Cardiac muscle cell (in vitro differentiated cells and primary cell): ENCODE measurements around the gene THUMPD3. TPM values are rescaled to one million over a fixed set of nuclear protein-coding genes. Genes with fewer than 3 reads are reported as not detected.

Experiments used
- DNase-seq, 2 donors: peaks; one replicate each; pipeline versions ENCODE4 v3.0.0 to v3.0.0-alpha.2; 2010 to 2017; ENCODE audit warnings: low read depth in 1 of 2, low spot score in 1 of 2
- H3K27ac ChIP-seq: fragments of 200-600 bp; sonication (generic); 2 replicates; pipeline ENCODE4 v1.5.1; 2016
- H3K27me3 ChIP-seq: fragments of 200-600 bp; sonication (generic); 2 replicates; pipeline ENCODE4 v1.6.0; 2016; ENCODE audit warnings: control low read depth
- H3K36me3 ChIP-seq: fragments of 200-600 bp; sonication (generic); 2 replicates; pipeline ENCODE4 v1.5.1; 2016; ENCODE audit warnings: control low read depth
- H3K4me1 ChIP-seq: fragments of 200-600 bp; sonication (generic); 2 replicates; pipeline ENCODE4 v1.8.1; 2017; ENCODE audit warnings: low read depth, mild to moderate bottlenecking, mixed run types
- H3K4me3 ChIP-seq: fragments of 200-600 bp; sonication (generic); 2 replicates; pipeline ENCODE4 v1.5.1; 2016; ENCODE audit warnings: mild to moderate bottlenecking
- H3K9me3 ChIP-seq: fragments of 200-600 bp; sonication (generic); 2 replicates; pipeline ENCODE4 v1.5.1; 2017; ENCODE audit warnings: low read depth, mild to moderate bottlenecking, control low read depth
- polyA plus RNA-seq: library from polyadenylated mRNA; unstranded; fragments of >200 nt; fragmentation: Nextera tagmentation; extraction: Ambion mirVana; gene quantifications from 2 replicates; pipeline ENCODE4 v1.2.1, GENCODE V29; 2016
- total RNA-seq: library from RNA; depleted of rRNA; stranded (reverse); fragments of >200 nt; gene quantifications from 2 replicates; pipeline ENCODE4 v1.2.3, GENCODE V29; 2016
- TF ChIP-seq, protein P1 (sequence below): IDR thresholded peaks from 2 replicates; pipeline ENCODE4 v1.5.1; 2012; ENCODE audit warnings: low read depth, mild to moderate bottlenecking, low read length

Gene THUMPD3
- total and polyA plus RNA-seq, 2 experiments from 2014 or later = 24.5 to 33.6 TPM

GRCh38 chr3:9403463-9403862 lies 40.6 kb downstream of the THUMPD3 start:
- H3K4me3 ChIP-seq = no peak overlapping the region
- H3K4me1 ChIP-seq = peaks cover 56% of the 10 kb centered on the region

DNA sequence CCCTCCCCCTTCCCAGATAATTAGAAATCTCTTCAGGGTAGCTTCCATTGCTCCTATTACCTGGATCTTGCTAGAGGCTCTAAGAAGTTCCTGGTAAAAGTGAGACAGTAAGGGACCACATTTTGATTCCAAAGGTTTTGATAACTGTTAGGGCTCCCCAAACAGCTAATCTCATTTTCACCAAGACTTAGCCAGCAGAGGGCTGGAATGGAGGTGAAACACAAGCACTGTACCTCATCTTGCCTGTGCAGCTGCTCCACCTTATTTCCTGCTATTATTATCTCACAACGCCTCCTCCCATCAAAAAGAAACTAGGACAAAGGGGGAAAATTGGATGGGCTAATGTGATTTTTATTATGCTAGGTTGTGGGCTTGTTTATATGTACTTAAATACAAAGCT lies 41.8 kb downstream of the THUMPD3 start:
- no peaks in the 10 kb centered on the region for H3K9me3 ChIP-seq
- H3K4me3 ChIP-seq = no peak overlapping the region
- TF ChIP-seq, protein P1, sequence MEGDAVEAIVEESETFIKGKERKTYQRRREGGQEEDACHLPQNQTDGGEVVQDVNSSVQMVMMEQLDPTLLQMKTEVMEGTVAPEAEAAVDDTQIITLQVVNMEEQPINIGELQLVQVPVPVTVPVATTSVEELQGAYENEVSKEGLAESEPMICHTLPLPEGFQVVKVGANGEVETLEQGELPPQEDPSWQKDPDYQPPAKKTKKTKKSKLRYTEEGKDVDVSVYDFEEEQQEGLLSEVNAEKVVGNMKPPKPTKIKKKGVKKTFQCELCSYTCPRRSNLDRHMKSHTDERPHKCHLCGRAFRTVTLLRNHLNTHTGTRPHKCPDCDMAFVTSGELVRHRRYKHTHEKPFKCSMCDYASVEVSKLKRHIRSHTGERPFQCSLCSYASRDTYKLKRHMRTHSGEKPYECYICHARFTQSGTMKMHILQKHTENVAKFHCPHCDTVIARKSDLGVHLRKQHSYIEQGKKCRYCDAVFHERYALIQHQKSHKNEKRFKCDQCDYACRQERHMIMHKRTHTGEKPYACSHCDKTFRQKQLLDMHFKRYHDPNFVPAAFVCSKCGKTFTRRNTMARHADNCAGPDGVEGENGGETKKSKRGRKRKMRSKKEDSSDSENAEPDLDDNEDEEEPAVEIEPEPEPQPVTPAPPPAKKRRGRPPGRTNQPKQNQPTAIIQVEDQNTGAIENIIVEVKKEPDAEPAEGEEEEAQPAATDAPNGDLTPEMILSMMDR = no peak
- peak overlapping the region; percentile 31 for H3K27ac ChIP-seq
- H3K27me3 ChIP-seq = no peaks in the 10 kb centered on the region
- DNase-seq = peak in 1 of 2 donors; percentile 14
- H3K36me3 ChIP-seq = no peaks in the 10 kb centered on the region
- H3K4me1 ChIP-seq = peaks cover 56% of the 10 kb centered on the region

More at GRCh38 chr3:9403463-9403862, 40.6 kb downstream of the THUMPD3 start:
- TF ChIP-seq, protein P1 = no peak
- Histone ChIP-seq H3K27me3 (no peaks in the 10 kb centered on the region), H3K27ac (peak overlapping the region; percentile 99), H3K9me3 (no peaks in the 10 kb centered on the region), H3K36me3 (no peaks in the 10 kb centered on the region)
- no peak for DNase-seq

DNA sequence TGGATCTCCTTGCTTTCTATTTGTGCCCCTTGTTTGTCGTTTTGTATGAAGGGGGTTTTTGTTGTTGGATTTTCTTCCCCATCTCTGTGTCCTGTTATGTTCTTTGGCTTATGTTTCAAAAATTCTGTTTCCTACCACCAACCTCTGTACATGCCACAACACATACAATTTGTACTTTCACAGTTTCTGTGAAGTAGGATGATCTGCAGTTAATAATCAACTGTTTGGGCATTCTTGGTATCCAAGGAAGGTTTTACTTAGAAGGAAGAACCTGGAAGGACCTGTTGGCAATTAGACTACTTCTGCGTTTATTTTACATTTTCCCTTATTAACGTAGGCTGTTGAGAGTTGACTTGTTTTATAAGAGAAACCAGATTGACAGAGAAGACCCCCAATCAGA lies 42.9 kb downstream of the THUMPD3 start:
- Histone ChIP-seq H3K36me3 (no peaks in the 10 kb centered on the region), H3K4me1 (peaks cover 47% of the 10 kb centered on the region), H3K27me3 (no peaks in the 10 kb centered on the region), H3K9me3 (no peaks in the 10 kb centered on the region), H3K4me3 (no peak overlapping the region), H3K27ac (no peak overlapping the region)
- TF ChIP-seq, protein P1 = no peak
- DNase-seq = no peak

DNA sequence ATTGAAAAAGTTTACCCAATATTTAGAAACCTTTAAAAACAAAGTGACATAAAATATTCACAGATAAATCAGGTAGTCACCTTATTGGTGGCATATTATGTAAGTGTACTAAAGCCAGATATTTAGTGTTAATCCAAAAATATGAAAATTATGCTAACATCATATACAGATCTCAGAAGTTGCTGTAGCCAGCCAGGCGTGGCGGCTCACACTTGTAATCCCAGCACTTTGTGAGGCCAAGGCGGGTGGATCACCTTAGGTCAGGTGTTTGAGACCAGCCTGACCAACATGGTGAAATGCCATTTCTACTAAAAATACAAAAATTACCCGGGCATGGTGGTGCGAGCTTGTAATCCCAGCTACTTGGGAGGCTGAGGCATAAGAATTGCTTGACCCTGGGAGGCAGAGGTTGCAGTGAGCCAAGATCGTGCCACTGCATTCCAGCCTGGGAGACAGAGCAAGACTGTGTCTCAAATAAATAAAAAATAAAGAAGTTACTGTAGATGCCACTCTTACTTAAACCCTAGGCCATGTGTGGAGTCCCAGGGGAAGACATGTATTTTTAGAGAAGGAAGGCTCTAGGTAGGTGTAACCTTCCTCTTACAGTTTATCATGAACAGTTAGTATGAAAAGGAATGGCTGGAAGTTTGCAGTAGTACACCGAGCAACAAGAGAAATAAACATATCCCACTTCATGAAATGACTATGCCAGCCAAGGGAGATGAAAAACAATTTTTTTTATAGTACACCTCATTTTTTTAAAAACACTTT lies 44.2 kb downstream of the THUMPD3 start:
- Histone ChIP-seq H3K27ac (peak overlapping the region; percentile 26), H3K4me3 (no peak overlapping the region), H3K36me3 (no peaks in the 10 kb centered on the region), H3K9me3 (no peaks in the 10 kb centered on the region), H3K27me3 (no peaks in the 10 kb centered on the region), H3K4me1 (peaks cover 40% of the 10 kb centered on the region)
- TF ChIP-seq, protein P1 = no peak
- DNase-seq = no peak

DNA sequence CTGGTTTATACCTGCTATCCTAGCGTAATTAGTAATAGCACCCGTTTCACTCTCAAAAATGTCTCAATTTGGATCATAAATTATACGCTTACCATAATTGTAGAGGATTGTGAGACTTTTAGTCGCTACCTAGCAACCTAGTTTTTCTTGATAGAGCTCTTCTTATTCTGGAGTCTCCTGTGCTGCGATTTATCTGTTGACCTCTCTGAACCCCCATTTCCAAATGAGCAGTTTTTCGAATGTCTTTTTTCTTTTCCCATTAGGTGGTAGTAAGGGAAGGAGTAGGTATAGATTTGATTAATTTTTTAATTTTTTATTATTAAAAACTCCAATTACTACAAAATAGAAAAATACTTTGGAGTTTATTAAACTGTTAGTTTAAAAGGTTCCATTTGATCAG lies 45.2 kb downstream of the THUMPD3 start:
- no peaks in the 10 kb centered on the region for H3K36me3 ChIP-seq
- H3K27me3 ChIP-seq = no peaks in the 10 kb centered on the region
- no peak overlapping the region for H3K27ac ChIP-seq
- DNase-seq = no peak
- no peaks in the 10 kb centered on the region for H3K9me3 ChIP-seq
- H3K4me1 ChIP-seq = peaks cover 30% of the 10 kb centered on the region
- TF ChIP-seq, protein P1 = no peak
- no peak overlapping the region for H3K4me3 ChIP-seq
